H1 (cell line): ENCODE results near the gene LAIR1. TPM values are rescaled to one million over a fixed set of nuclear protein-coding genes. Genes with fewer than 3 reads are reported as not detected.

ENCODE experiments used
- CTCF ChIA-PET: fragments of 300-600 bp; sonication (Branson Sonifier 250); formaldehyde crosslinking; loops from one replicate; lab custom pipeline; 2021; ENCODE audit not compliant: partially characterized antibody; lab: Charles Lee
- POLR2A ChIA-PET: fragments of 300-600 bp; sonication (Branson Sonifier 250); formaldehyde crosslinking; loops from one replicate; lab custom pipeline; 2021; ENCODE audit warnings: inconsistent platforms; ENCODE audit not compliant: partially characterized antibody; lab: Charles Lee
- DNase-seq, 2 experiments: peaks; one replicate each; pipeline versions ENCODE4 v3.0.0 to v3.0.0-alpha.2; 2010 to 2022; ENCODE audit warnings: low spot score in 2 of 2, low read depth in 1 of 2, mixed read lengths in 1 of 2
- FAIRE-seq: peaks from 2 replicates; lab custom pipeline; 2011; peaks lifted over from hg19 to GRCh38; lab: Jason Lieb, UNC
- H2AFZ ChIP-seq: 2 replicates; pipeline ENCODE4 v1.8.1; 2012; ENCODE audit warnings: low read length, inconsistent platforms
- H2AK5ac ChIP-seq: 2 replicates; pipeline ENCODE4 v1.6.1; 2013; ENCODE audit warnings: low read depth, low read length
- H2BK120ac ChIP-seq: replicated peaks from 2 replicates; pipeline ENCODE3; 2013; ENCODE audit warnings: low read depth, low read length, inconsistent platforms
- H2BK12ac ChIP-seq: 2 replicates; pipeline ENCODE4 v1.6.1; 2013; ENCODE audit warnings: low read depth, low read length
- H2BK15ac ChIP-seq: 2 replicates; pipeline ENCODE4 v1.6.1; 2013; ENCODE audit warnings: low read length
- H2BK20ac ChIP-seq: 2 replicates; pipeline ENCODE4 v1.6.1; 2013; ENCODE audit warnings: low read length
- H2BK5ac ChIP-seq: 2 replicates; pipeline ENCODE4 v1.6.1; 2013; ENCODE audit warnings: low read depth, low read length
- H3K14ac ChIP-seq: 2 replicates; pipeline ENCODE4 v1.6.1; 2013; ENCODE audit warnings: inconsistent platforms; ENCODE audit not compliant: insufficient read length
- H3K18ac ChIP-seq: 2 replicates; pipeline ENCODE4 v1.6.1; 2013; ENCODE audit warnings: low read length; ENCODE audit errors: extremely low read depth
- H3K23ac ChIP-seq: 2 replicates; pipeline ENCODE4 v1.6.1; 2013; ENCODE audit warnings: inconsistent platforms; ENCODE audit not compliant: insufficient read length
- H3K23me2 ChIP-seq: 2 replicates; pipeline ENCODE4 v1.6.1; 2013; ENCODE audit warnings: low read depth, low read length
- H3K27ac ChIP-seq: 2 replicates; pipeline ENCODE4 v1.6.1; 2011; ENCODE audit warnings: low read depth, low read length, inconsistent platforms
- H3K27me3 ChIP-seq, 4 experiments: replicated peaks in 1 of 4; 1 replicate in 1 of 4; 2 replicates in 3 of 4; pipeline versions ENCODE4 v1.6.1 to v1.8.1; 2011 to 2013; ENCODE audit warnings: low read length in 3 of 4, mild to moderate bottlenecking in 3 of 4, inconsistent platforms in 2 of 4, mixed read lengths in 2 of 4, moderate library complexity in 1 of 4; ENCODE audit not compliant: control insufficient read depth in 3 of 4, insufficient read depth in 3 of 4; ENCODE audit errors: extremely low read depth in 1 of 4
- H3K36me3 ChIP-seq, 4 experiments: 2 replicates each; pipeline versions ENCODE4 v1.6.1 to v1.8.1; 2011 to 2013; ENCODE audit warnings: mild to moderate bottlenecking in 4 of 4, low read length in 3 of 4, moderate library complexity in 2 of 4, control low read depth in 1 of 4, inconsistent platforms in 1 of 4; ENCODE audit not compliant: insufficient read depth in 4 of 4, control insufficient read depth in 2 of 4
- H3K4ac ChIP-seq: replicated peaks from 2 replicates; pipeline ENCODE3; 2013; ENCODE audit warnings: low read length, low read depth, mixed read lengths, inconsistent platforms; ENCODE audit not compliant: insufficient read length
- H3K4me1 ChIP-seq, 4 experiments: replicated peaks in 1 of 4; 1 replicate in 1 of 4; 2 replicates in 3 of 4; pipeline versions ENCODE4 v1.6.1 to v1.8.1; 2011 to 2013; ENCODE audit warnings: low read length in 3 of 4, inconsistent platforms in 2 of 4, mixed read lengths in 1 of 4; ENCODE audit not compliant: insufficient read depth in 4 of 4, control insufficient read depth in 3 of 4
- H3K4me2 ChIP-seq, 2 experiments: 2 replicates each; pipeline versions ENCODE4 v1.6.1 to v1.8.1; 2011 to 2013; ENCODE audit warnings: low read depth in 2 of 2, low read length in 2 of 2, control low read depth in 1 of 2, inconsistent platforms in 1 of 2, mild to moderate bottlenecking in 1 of 2; ENCODE audit not compliant: insufficient read depth in 1 of 2
- H3K4me3 ChIP-seq, 4 experiments: fragments of 200-600, 300-600 bp in 1 of 4; sonication (generic), shearing (Covaris generic), sonication (Bioruptor Twin) in 1 of 4; 2 replicates each; pipeline versions ENCODE4 v1.5.1 to v1.8.1; 2011 to 2016; ENCODE audit warnings: low read length in 4 of 4, low read depth in 3 of 4, control low read depth in 2 of 4, inconsistent platforms in 2 of 4, mild to moderate bottlenecking in 2 of 4, mixed read lengths in 1 of 4, moderate library complexity in 1 of 4; ENCODE audit not compliant: insufficient read depth in 2 of 4; ENCODE audit errors: extremely low read depth in 1 of 4
- H3K56ac ChIP-seq: replicated peaks from 2 replicates; pipeline ENCODE3; 2013; ENCODE audit warnings: low read depth, mild to moderate bottlenecking, mixed read lengths, low read length, inconsistent platforms; ENCODE audit not compliant: insufficient read length
- H3K79me1 ChIP-seq: 2 replicates; pipeline ENCODE4 v1.6.1; 2013; ENCODE audit warnings: low read depth, low read length, control low read depth
- H3K79me2 ChIP-seq, 2 experiments: 2 replicates each; pipeline versions ENCODE4 v1.6.1 to v1.8.1; 2012 to 2013; ENCODE audit warnings: low read length in 2 of 2, mild to moderate bottlenecking in 2 of 2, inconsistent platforms in 1 of 2; ENCODE audit not compliant: insufficient read depth in 2 of 2, control insufficient read depth in 1 of 2
- H3K9ac ChIP-seq, 4 experiments: replicated peaks in 1 of 4; 1 replicate in 1 of 4; 2 replicates in 3 of 4; pipeline versions ENCODE4 v1.6.1 to v1.8.1; 2011 to 2013; ENCODE audit warnings: low read depth in 3 of 4, low read length in 3 of 4, control low read depth in 2 of 4, mild to moderate bottlenecking in 2 of 4, moderate library complexity in 2 of 4, inconsistent platforms in 1 of 4; ENCODE audit errors: extremely low read depth in 1 of 4
- H3K9me3 ChIP-seq, 2 experiments: 2 replicates each; pipeline versions ENCODE4 v1.6.1 to v1.8.1; 2012 to 2013; ENCODE audit warnings: mild to moderate bottlenecking in 2 of 2, moderate library complexity in 2 of 2, control low read depth in 1 of 2, inconsistent platforms in 1 of 2, low read depth in 1 of 2, low read length in 1 of 2, mixed read lengths in 1 of 2; ENCODE audit not compliant: insufficient read depth in 2 of 2
- H4K20me1 ChIP-seq, 2 experiments: replicated peaks in 1 of 2; 2 replicates each; pipeline versions ENCODE3 to v1.8.1; 2011 to 2013; ENCODE audit warnings: inconsistent platforms in 2 of 2, low read length in 2 of 2, mild to moderate bottlenecking in 1 of 2; ENCODE audit not compliant: insufficient read depth in 2 of 2, control insufficient read depth in 1 of 2
- H4K5ac ChIP-seq: 2 replicates; pipeline ENCODE4 v1.6.1; 2013; ENCODE audit warnings: low read length, low read depth, mixed read lengths, inconsistent platforms; ENCODE audit not compliant: insufficient read length
- H4K8ac ChIP-seq: 2 replicates; pipeline ENCODE4 v1.8.0; 2013; ENCODE audit warnings: mild to moderate bottlenecking, moderate library complexity, low read length, inconsistent platforms; ENCODE audit not compliant: insufficient read depth; ENCODE audit errors: extremely low read depth
- H4K91ac ChIP-seq: replicated peaks from 2 replicates; pipeline ENCODE3; 2013; ENCODE audit warnings: low read length, mixed read lengths, inconsistent platforms; ENCODE audit not compliant: insufficient read length
- ASH2L ChIP-seq: fragments of 200-600, 300-600 bp; sonication (generic); IDR thresholded peaks from one replicate; pipeline ENCODE4 v1.7.1; 2017; ENCODE audit warnings: low read length
- WGBS, 2 experiments: shearing (Covaris generic) in 1 of 2; methylation state at CpG; one replicate each; pipeline versions ENCODE4 v1.1.6 to v1.1.7; 2013 to 2015; ENCODE audit warnings: low lambda C conversion rate in 2 of 2, mixed read lengths in 2 of 2, inconsistent platforms in 1 of 2, low coverage in 1 of 2, missing lambda C conversion rate in 1 of 2; ENCODE audit not compliant: insufficient replicate concordance in 2 of 2, insufficient coverage in 1 of 2, insufficient read length in 1 of 2; ENCODE audit errors: extremely low coverage in 1 of 2, missing lambda C conversion rate in 1 of 2; 5-methylcytosine and 5-hydroxymethylcytosine counted together
- long read RNA-seq, 2 experiments: library from RNA in 1 of 2; library from capped mRNA in 1 of 2; stranded (forward); transcript quantifications; one replicate each; pipeline ENCODE4 v2.0.0, GENCODE V29; 2021; ENCODE audit warnings: inconsistent platforms in 1 of 2
- polyA minus RNA-seq, 3 experiments: library from RNA; depleted of rRNA, polyadenylated mRNA; stranded (reverse); fragments of >200 nt; gene quantifications; 1 replicate in 2 of 3; 2 replicates in 1 of 3; pipeline ENCODE4 v1.2.3, GENCODE V29; 2011
- polyA plus RNA-seq, 7 experiments: library from polyadenylated mRNA; depleted of rRNA in 3 of 7; stranded (reverse) in 5 of 7; unstranded in 2 of 7; fragments of >200 nt in 5 of 7; fragments of 200-250 nt in 2 of 7; gene quantifications; 1 replicate in 5 of 7; 2 replicates in 1 of 7; 4 replicates in 1 of 7; pipeline versions ENCODE4 v1.2.1 to v1.2.3, GENCODE V29; 2011 to 2013; ENCODE audit warnings: missing spikeins in 2 of 7, mixed read lengths in 2 of 7
- total RNA-seq: library from RNA; stranded (reverse); fragmentation: NEBNext Ultra II Directional; extraction: Animal tissue kit (Norgen Biotek cat#: 25700); gene quantifications from 2 replicates; pipeline ENCODE4 v1.2.1, GENCODE V29; 2021

Gene LAIR1, protein sequence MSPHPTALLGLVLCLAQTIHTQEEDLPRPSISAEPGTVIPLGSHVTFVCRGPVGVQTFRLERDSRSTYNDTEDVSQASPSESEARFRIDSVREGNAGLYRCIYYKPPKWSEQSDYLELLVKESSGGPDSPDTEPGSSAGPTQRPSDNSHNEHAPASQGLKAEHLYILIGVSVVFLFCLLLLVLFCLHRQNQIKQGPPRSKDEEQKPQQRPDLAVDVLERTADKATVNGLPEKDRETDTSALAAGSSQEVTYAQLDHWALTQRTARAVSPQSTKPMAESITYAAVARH
- not detected in 2 replicates for total RNA-seq
- polyA plus RNA-seq (2011; rRNA removed), result 0.13 and 0.18 TPM in 2 replicates
- 0.21 TPM for polyA plus RNA-seq (2011; cell fraction: cytosol; rRNA removed)
- 0.19 TPM for polyA plus RNA-seq (2011; cell fraction: nucleus; rRNA removed)
- 0.04 to 0.16 TPM in 2 of 4 replicates, not detected in the others for polyA plus RNA-seq (2012, experiment 1 of 2)
- polyA plus RNA-seq (2012, experiment 2 of 2), result not detected
- polyA plus RNA-seq (2013, experiment 1 of 2), result 0.10 TPM
- polyA plus RNA-seq (2013, experiment 2 of 2), result 0.09 TPM
- 0.50 TPM in 1 of 2 replicates, not detected in the other for polyA minus RNA-seq (2011; rRNA and poly(A)+ RNA removed)
- polyA minus RNA-seq (2011; cell fraction: cytosol; rRNA and poly(A)+ RNA removed), result not detected
- 1.3 TPM for polyA minus RNA-seq (2011; cell fraction: nucleus; rRNA and poly(A)+ RNA removed)
- long read RNA-seq, experiment 1, result 0 reads
- long read RNA-seq, experiment 2, result 0 reads

GRCh38 chr19:54364775-54365257, at the start of gene LAIR1:
TSS of gene LAIR1 (minus strand) at chr19:54364931. CDS start at chr19:54364804, 127 bp downstream.
- POLR2A ChIA-PET, result no interaction called here
- H2BK12ac ChIP-seq, result no peak within 1 kb of the TSS; the same call in 1 of the 2 replicates
- CTCF ChIA-PET, result interaction anchor here (0.8 to 2.2 kb wide), 3 partner anchors 8 to 51 kb away, joined by 3 to 21 read pairs (median 7); partner anchors contain the start of gene TTYH1
- H4K8ac ChIP-seq, result 0 out of 2 replicates have a peak within 1 kb of the TSS, but pooled peaks have one; percentile 31
- H2BK120ac ChIP-seq, result no peak within 1 kb of the TSS
- H2BK20ac ChIP-seq, result no peak within 1 kb of the TSS
- DNase-seq, result no peak
- no peaks in the 10 kb centered on the region for H3K79me2 ChIP-seq
- H3K4me2 ChIP-seq, result no peak within 1 kb of the TSS
- H3K9ac ChIP-seq, result no peak within 1 kb of the TSS
- no peaks in the 10 kb centered on the region for H3K9me3 ChIP-seq
- no peaks in the 10 kb centered on the region for H3K23me2 ChIP-seq
- no peak within 1 kb of the TSS for H3K56ac ChIP-seq
- H3K27ac ChIP-seq, result no peak within 1 kb of the TSS
- no peak within 1 kb of the TSS for H3K14ac ChIP-seq
- H2AK5ac ChIP-seq, result no peak within 1 kb of the TSS
- no peak for TF ChIP-seq ASH2L
- no peaks in the 10 kb centered on the region for H4K20me1 ChIP-seq
- peaks cover 0 to 3% (median 0%) of the 10 kb centered on the region in 4 experiments; a peak in 1 of 7 replicates for H3K4me1 ChIP-seq
- no peak within 1 kb of the TSS for H3K18ac ChIP-seq
- no peak within 1 kb of the TSS for H3K23ac ChIP-seq
- FAIRE-seq, result no peak
- no peak within 1 kb of the TSS for H4K91ac ChIP-seq
- H4K5ac ChIP-seq, result no peak within 1 kb of the TSS
- no peaks in the 10 kb centered on the region for H3K79me1 ChIP-seq
- no peak within 1 kb of the TSS for H2BK15ac ChIP-seq
- H3K36me3 ChIP-seq, result no peaks in the 10 kb centered on the region
- H3K27me3 ChIP-seq, result no peaks in the 10 kb centered on the region
- H3K4me3 ChIP-seq, result no peak within 1 kb of the TSS
- H3K4ac ChIP-seq, result no peak within 1 kb of the TSS
- 91% methylated on average over 12 of the region's 13 CpGs; no CpG with 5 or more reads in 1 of the 2 experiments for WGBS, 2 experiments
- no peak within 1 kb of the TSS for H2AFZ ChIP-seq
- no peak within 1 kb of the TSS for H2BK5ac ChIP-seq
